HepG2 (cell line): ENCODE measurements around the gene ZMYND8. TPM values are rescaled to one million over a fixed set of nuclear protein-coding genes. Genes with fewer than 3 reads are reported as not detected.
A peak's percentile ranks its signal among the peaks of the same experiment; 100 is the strongest.

ENCODE experiments used
- AKNA ChIP-seq: sonication (generic); formaldehyde crosslinking; IDR thresholded peaks from 2 replicates; pipeline ENCODE4 v1.4.0; 2020; ENCODE audit warnings: missing genetic modification reagents, borderline replicate concordance
- CCDC6 ChIP-seq: sonication (generic); formaldehyde crosslinking; IDR thresholded peaks from 2 replicates; pipeline ENCODE4 v1.8.1; 2022; ENCODE audit warnings: mild to moderate bottlenecking, missing genetic modification reagents, moderate library complexity
- FOXO4 ChIP-seq: sonication (generic); formaldehyde crosslinking; conservative IDR thresholded peaks from 2 replicates; pipeline ENCODE4 v1.8.1; 2023; ENCODE audit warnings: missing genetic modification reagents
- KDM5B ChIP-seq: sonication (generic); formaldehyde crosslinking; IDR thresholded peaks from 2 replicates; pipeline ENCODE4 v1.4.0; 2020; ENCODE audit warnings: missing genetic modification reagents, mild to moderate bottlenecking, borderline replicate concordance
- MAFG ChIP-seq: sonication (generic); formaldehyde crosslinking; IDR thresholded peaks from 2 replicates; pipeline ENCODE4 v1.5.1; 2020; ENCODE audit warnings: mild to moderate bottlenecking, missing genetic modification reagents
- MIXL1 ChIP-seq: IDR thresholded peaks from 2 replicates; pipeline ENCODE4 v1.6.1; 2016
- MXD3 ChIP-seq: IDR thresholded peaks from 2 replicates; pipeline ENCODE4 v1.6.1; 2016; ENCODE audit warnings: mild to moderate bottlenecking, missing biosample characterization, missing genetic modification reagents
- MYNN ChIP-seq: sonication (generic); formaldehyde crosslinking; IDR thresholded peaks from 2 replicates; pipeline ENCODE4 v1.4.0; 2020; ENCODE audit warnings: mild to moderate bottlenecking, low read depth, missing genetic modification reagents
- SNAPC5 ChIP-seq: sonication (generic); formaldehyde crosslinking; IDR thresholded peaks from 2 replicates; pipeline ENCODE4 v1.8.1; 2023; ENCODE audit warnings: mild to moderate bottlenecking, missing genetic modification reagents, borderline replicate concordance
- TCF7 ChIP-seq: sonication (generic); IDR thresholded peaks from 2 replicates; pipeline ENCODE4 v1.6.1; 2016; ENCODE audit warnings: antibody characterized with exemption, low read depth
- TGIF2 ChIP-seq: IDR thresholded peaks from 2 replicates; pipeline ENCODE4 v1.6.1; 2016; ENCODE audit warnings: control low read depth, missing compliant biosample characterization
- ZKSCAN8 ChIP-seq: IDR thresholded peaks from 2 replicates; pipeline ENCODE4 v1.6.1; 2016; ENCODE audit warnings: borderline replicate concordance, missing genetic modification reagents, missing compliant biosample characterization
- ZNF552 ChIP-seq: sonication (generic); formaldehyde crosslinking; IDR thresholded peaks from 2 replicates; pipeline ENCODE4 v1.9.0; 2022; ENCODE audit warnings: missing genetic modification reagents, mild to moderate bottlenecking, borderline replicate concordance
- ZNF609 ChIP-seq: sonication (generic); formaldehyde crosslinking; IDR thresholded peaks from 2 replicates; pipeline ENCODE4 v1.4.0; 2020; ENCODE audit warnings: mild to moderate bottlenecking, missing genetic modification reagents, borderline replicate concordance
- ZNF879 ChIP-seq: sonication (generic); formaldehyde crosslinking; IDR thresholded peaks from 2 replicates; pipeline ENCODE4 v1.8.1; 2023; ENCODE audit warnings: missing genetic modification reagents
- ZSCAN25 ChIP-seq: sonication (generic); formaldehyde crosslinking; IDR thresholded peaks from 2 replicates; pipeline ENCODE4 v1.8.0; 2022; ENCODE audit warnings: mild to moderate bottlenecking, missing genetic modification reagents
- ZSCAN31 ChIP-seq: sonication (generic); formaldehyde crosslinking; IDR thresholded peaks from 2 replicates; pipeline ENCODE4 v1.5.0; 2020; ENCODE audit warnings: low read depth, mild to moderate bottlenecking, missing genetic modification reagents
- polyA plus RNA-seq, 8 experiments: library from polyadenylated mRNA; depleted of rRNA in 3 of 8; stranded (reverse) in 7 of 8; unstranded in 1 of 8; fragments of >200 nt; fragmentation: Illumina TruSeq in 4 of 8; extraction: Trizol in 4 of 8; gene quantifications; 2 replicates each; pipeline versions ENCODE4 v1.2.1 to v1.2.3, GENCODE V29; 2011 to 2016; ENCODE audit warnings: low read depth in 4 of 8, missing spikeins in 1 of 8, mixed read lengths in 1 of 8; ENCODE audit not compliant: insufficient read depth in 1 of 8
- total RNA-seq, 5 experiments: library from RNA; depleted of rRNA; stranded (reverse); fragments of >200 nt; fragmentation: Illumina TruSeq; extraction: Trizol; gene quantifications; 2 replicates each; pipeline ENCODE4 v1.2.3, GENCODE V29; 2016; ENCODE audit warnings: low read depth in 1 of 5

Gene ZMYND8
- total and polyA plus RNA-seq, 2 of the 13 experiments (the other 11 are each of a cell fraction or from before 2014, with no cell fraction given), result 53.9 to 84.7 TPM

- TF ChIP-seq ZSCAN31 (CRISPR knock-in tag) (peak; percentile 67), ZNF552 (0 out of 2 replicates have a peak, but pooled peaks have one; percentile 33), TGIF2 (CRISPR knock-in tag) (no peak; the same call in none of the 2 replicates), MXD3 (peak; percentile 84), KDM5B (CRISPR knock-in tag) (peak; percentile 97; the same call in 1 of the 2 replicates), ZKSCAN8 (CRISPR knock-in tag) (no peak), ZSCAN25 (CRISPR knock-in tag) (peak; percentile 91), AKNA (CRISPR knock-in tag) (0 out of 2 replicates have a peak, but pooled peaks have one; percentile 26), ZNF609 (CRISPR knock-in tag) (peak; percentile 49), MAFG (no peak), MYNN (CRISPR knock-in tag) (0 out of 2 replicates have a peak, but pooled peaks have one; percentile 54), MIXL1 (CRISPR knock-in tag) (peak; percentile 89), FOXO4 (CRISPR knock-in tag) (no peak), TCF7 (peak; percentile 24; the same call in 1 of the 2 replicates), SNAPC5 (CRISPR knock-in tag) (peak; percentile 52; the same call in 1 of the 2 replicates), ZNF879 (peak; percentile 81), CCDC6 (no peak)
Observed at GRCh38 chr20:47360297-47361056, 4.0 kb upstream of the ZMYND8 start (continued).
